Measurements from ENCODE around the gene FAM13C. TPM values are rescaled to one million over a fixed set of nuclear protein-coding genes. Genes with fewer than 3 reads are reported as not detected.

The FAM13C gene
- total and polyA plus RNA-seq, 11 donors = 1.00 to 12.4 (median 8.3) TPM

DNA sequence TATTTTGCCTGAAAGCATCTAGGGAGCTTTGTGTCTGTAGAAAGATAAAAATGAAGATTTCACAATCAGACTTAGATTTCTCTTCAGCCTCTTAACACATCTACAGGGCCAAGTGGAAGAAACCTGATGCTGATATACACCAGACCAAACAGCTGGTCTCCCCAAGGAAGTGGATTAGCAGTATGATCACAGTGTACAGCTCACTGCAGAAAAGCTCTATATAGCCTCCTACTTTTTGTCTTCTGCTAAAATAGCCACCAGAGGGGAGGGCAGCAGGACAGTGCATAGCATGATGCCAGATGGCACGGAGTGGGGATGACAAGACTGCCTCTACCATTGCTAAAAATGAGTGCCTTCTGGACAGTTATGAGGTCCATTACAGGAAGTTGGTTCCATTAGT lies 16.0 kb downstream of the FAM13C start:
- H3K27me3 ChIP-seq = no peaks in the 10 kb centered on the region
- DNase-seq = no peak
- 18 to 89% (median 74%) methylated on average over 1 of the region's 1 CpG for WGBS, 4 donors
- peaks cover 0 to 18% (median 0%) of the 10 kb centered on the region in 12 donors for H3K4me1 ChIP-seq
- TF ChIP-seq, protein P1, sequence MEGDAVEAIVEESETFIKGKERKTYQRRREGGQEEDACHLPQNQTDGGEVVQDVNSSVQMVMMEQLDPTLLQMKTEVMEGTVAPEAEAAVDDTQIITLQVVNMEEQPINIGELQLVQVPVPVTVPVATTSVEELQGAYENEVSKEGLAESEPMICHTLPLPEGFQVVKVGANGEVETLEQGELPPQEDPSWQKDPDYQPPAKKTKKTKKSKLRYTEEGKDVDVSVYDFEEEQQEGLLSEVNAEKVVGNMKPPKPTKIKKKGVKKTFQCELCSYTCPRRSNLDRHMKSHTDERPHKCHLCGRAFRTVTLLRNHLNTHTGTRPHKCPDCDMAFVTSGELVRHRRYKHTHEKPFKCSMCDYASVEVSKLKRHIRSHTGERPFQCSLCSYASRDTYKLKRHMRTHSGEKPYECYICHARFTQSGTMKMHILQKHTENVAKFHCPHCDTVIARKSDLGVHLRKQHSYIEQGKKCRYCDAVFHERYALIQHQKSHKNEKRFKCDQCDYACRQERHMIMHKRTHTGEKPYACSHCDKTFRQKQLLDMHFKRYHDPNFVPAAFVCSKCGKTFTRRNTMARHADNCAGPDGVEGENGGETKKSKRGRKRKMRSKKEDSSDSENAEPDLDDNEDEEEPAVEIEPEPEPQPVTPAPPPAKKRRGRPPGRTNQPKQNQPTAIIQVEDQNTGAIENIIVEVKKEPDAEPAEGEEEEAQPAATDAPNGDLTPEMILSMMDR (IDR thresholded peaks at IDR 0.05) = no peak
- no peak for TF ChIP-seq POLR2A (IDR thresholded peaks at IDR 0.05)
- H3K27ac ChIP-seq = no peak overlapping the region
- peaks cover 0 to 33% (median 11%) of the 10 kb centered on the region in 9 donors for H3K36me3 ChIP-seq
- peak in 2 of 4 donors; percentile 44 to 49 for ATAC-seq
- H3K9me3 ChIP-seq = no peaks in the 10 kb centered on the region
- intact Hi-C loops (cut with DNase I) = no loop called here
- no peak overlapping the region for H3K4me3 ChIP-seq

DNA sequence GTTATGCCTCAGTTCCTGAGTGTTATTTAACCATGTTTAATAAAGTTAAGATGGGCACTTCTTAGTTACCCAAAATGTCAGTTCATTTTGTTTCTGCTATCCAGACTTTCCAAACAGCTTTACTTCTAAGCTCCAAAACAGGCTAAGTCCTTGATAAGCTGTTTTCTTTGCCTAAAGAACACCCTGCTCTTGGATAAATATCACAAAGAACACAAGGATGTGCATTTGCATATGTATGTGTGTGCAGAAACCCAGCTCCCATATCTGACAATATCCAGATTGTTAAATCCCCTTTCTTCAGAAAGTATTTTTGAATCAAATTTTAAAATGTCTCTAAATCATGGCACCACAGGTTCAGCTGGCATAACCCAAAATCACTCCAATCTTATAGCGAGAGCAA lies 19.6 kb downstream of the FAM13C start:
- 50 to 100% (median 99%) methylated on average over 1 of the region's 1 CpG for WGBS, 4 donors
- no peaks in the 10 kb centered on the region for H3K9me3 ChIP-seq
- ATAC-seq = no peak
- intact Hi-C loops (cut with DNase I) = no loop called here
- peaks cover 0 to 32% (median 5%) of the 10 kb centered on the region in 12 donors for H3K4me1 ChIP-seq
- H3K4me3 ChIP-seq = no peak overlapping the region
- H3K27me3 ChIP-seq = no peaks in the 10 kb centered on the region
- H3K27ac ChIP-seq = no peak overlapping the region
- no peak for DNase-seq
- peaks cover 0 to 12% (median 0%) of the 10 kb centered on the region in 9 donors for H3K36me3 ChIP-seq
- TF ChIP-seq POLR2A (IDR thresholded peaks at IDR 0.05) = no peak
- TF ChIP-seq, protein P1 (IDR thresholded peaks at IDR 0.05) = no peak

DNA sequence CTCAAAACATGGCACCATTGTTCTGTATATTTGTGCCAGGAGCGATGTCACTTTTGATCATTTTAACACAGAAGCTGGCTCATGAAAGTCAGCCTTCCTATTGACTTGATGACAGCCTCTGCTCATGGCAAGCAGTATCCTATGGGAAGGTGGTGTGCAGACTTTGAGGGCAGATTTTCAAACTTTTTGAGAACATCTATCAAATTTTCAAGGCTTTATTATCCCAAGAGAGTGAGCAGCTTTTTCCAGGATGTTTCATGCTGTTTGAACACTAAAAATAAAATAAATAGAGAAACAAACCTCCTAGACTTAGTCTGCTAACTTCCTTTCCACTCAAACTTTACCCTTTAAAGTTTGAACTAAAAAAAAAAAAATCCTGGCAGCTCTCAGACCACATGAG lies 20.3 kb downstream of the FAM13C start:
- Histone ChIP-seq H3K4me3 (no peak overlapping the region), H3K27me3 (no peaks in the 10 kb centered on the region), H3K4me1 (peaks cover 0 to 37% (median 11%) of the 10 kb centered on the region in 12 donors), H3K9me3 (no peaks in the 10 kb centered on the region), H3K36me3 (peaks cover 0 to 11% (median 0%) of the 10 kb centered on the region in 9 donors), H3K27ac (no peak overlapping the region)
- no peak for DNase-seq
- TF ChIP-seq, protein P1 (IDR thresholded peaks at IDR 0.05) = no peak
- TF ChIP-seq POLR2A (IDR thresholded peaks at IDR 0.05) = no peak
- intact Hi-C loops (cut with DNase I) = no loop called here
- ATAC-seq = peak in 1 of 4 donors; percentile 23
- 81 to 100% (median 88%) methylated on average over 1 of the region's 1 CpG for WGBS, 4 donors

DNA sequence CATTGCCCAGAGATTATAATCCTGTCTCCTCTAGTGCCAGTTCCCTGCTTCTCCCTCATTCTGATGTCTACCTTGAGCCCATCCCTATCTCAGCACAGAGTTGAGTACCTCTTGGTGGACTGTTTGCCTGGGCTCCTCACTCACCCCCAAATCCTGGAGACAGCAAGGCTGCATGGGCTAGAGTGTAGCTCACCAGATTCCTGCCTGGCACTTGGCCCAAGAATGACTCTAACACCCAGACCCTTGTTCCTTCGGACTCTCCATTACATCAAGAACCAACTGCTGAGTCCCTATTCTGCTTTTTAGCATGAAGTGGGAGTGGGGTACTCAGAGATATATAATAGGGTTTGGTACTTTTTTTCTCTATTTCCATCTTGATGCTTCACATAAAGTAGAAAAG lies 22.1 kb downstream of the FAM13C start:
- Histone ChIP-seq H3K27me3 (no peaks in the 10 kb centered on the region), H3K27ac (no peak overlapping the region), H3K36me3 (peaks cover 0 to 11% (median 0%) of the 10 kb centered on the region in 9 donors), H3K9me3 (no peaks in the 10 kb centered on the region), H3K4me3 (no peak overlapping the region), H3K4me1 (peaks cover 0 to 42% (median 18%) of the 10 kb centered on the region in 12 donors)
- no peak for TF ChIP-seq POLR2A (IDR thresholded peaks at IDR 0.05)
- TF ChIP-seq, protein P1 (IDR thresholded peaks at IDR 0.05) = no peak
- 78 to 89% (median 79%) methylated on average over 1 of the region's 1 CpG for WGBS, 4 donors
- intact Hi-C loops (cut with DNase I) = no loop called here
- DNase-seq = no peak
- ATAC-seq = no peak
